Measurements from ENCODE around the gene PRKCA. TPM values are rescaled to one million over a fixed set of nuclear protein-coding genes. Genes with fewer than 3 reads are reported as not detected.

PRKCA gene
- total RNA-seq, 1 experiment from 2014 or later, result 22.6 TPM

DNA sequence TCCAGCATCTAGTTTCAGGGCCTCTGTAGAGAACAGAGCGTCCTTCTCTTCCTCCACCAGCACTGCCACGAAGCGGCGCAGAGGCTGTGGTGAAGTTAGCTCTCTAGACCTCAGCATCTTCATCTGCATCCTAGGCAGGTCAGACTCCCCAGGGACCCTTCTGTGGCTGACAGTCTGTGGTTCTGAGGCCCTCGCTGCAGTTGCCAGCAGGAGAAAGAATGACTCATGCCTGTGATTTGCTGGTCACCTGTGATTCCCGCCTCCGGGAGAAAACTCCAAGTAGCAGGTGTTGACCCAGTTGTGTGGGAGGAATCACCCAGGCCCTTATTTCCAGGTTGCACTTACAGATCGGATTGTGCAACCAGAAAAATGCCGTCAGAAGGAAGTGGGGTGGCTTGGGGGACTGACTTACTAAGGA, 415.2 kb downstream of the PRKCA start:
- Histone ChIP-seq H3K9me3 (ENCODE audit: low read length) (no peaks in the 10 kb centered on the region), H4K20me1 (ENCODE audit: low read length) (no peaks in the 10 kb centered on the region), H3K27ac (ENCODE audit: low read length) (no peak overlapping the region), H2AFZ (ENCODE audit: low read length) (no peak overlapping the region), H3K9ac (ENCODE audit: low read length) (no peak overlapping the region), H3K36me3 (ENCODE audit: low read depth, low read length) (no peaks in the 10 kb centered on the region), H3K4me3 (ENCODE audit: low read length) (no peak overlapping the region), H3K27me3 (ENCODE audit: low read length) (no peaks in the 10 kb centered on the region), H3K4me2 (ENCODE audit: low read length) (no peak overlapping the region), H3F3A (ENCODE audit: low read length, unreplicated experiment) (no peaks in the 10 kb centered on the region), H3K4me1 (ENCODE audit: insufficient read depth, low read length) (peaks cover 18% of the 10 kb centered on the region), H3K9me2 (replicated peaks; ENCODE audit: low read length) (no peaks in the 10 kb centered on the region), H3K79me2 (ENCODE audit: low read length) (no peaks in the 10 kb centered on the region)
- peak; percentile 85 for DNase-seq
- no TSS peak for BruUV-seq (replicated peaks)
- ChIA-PET POLR2A (ENCODE audit: unreplicated experiment) (no interaction called here), CTCF (interaction anchor here (0.7 kb wide), 1 partner anchor 325 kb away, joined by 3 read pairs; no protein-coding TSS in a partner anchor)
- intact Hi-C loops (cut with micrococcal nuclease), result loop anchor here (5.0 to 10.0 kb wide), 2 partner anchors 440 to 657 kb away; partner anchors contain the start of gene PITPNC1
- no peak for TF ChIP-seq EZH2phosphoT487 (IDR thresholded peaks at IDR 0.05; ENCODE audit: borderline replicate concordance, low read length)
- peak; percentile 41 for ATAC-seq

DNA sequence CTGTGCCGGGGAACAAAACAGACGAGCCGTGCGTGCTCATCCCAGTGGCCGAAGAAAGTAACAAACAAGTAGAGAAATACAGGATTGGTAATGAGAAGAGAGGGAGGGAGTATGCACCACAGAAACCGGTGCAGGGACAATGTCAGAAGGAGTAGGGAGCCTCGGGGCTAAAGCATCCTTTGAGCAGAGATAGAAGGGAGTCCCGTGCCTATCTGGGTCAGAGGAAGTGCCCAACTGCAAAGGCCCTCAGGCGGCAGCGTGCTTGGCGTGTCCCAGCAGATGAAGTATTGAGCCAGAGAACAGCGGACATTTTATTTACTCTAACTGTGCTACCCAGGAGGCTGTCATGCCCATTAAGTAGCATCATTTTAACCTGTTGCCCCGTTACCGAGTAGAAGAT, 417.6 kb downstream of the PRKCA start:
- intact Hi-C loops (cut with micrococcal nuclease), result loop anchor here (10.0 kb wide), 1 partner anchor 375 kb away; no protein-coding TSS in a partner anchor
- no peaks in the 10 kb centered on the region for H3K9me3 ChIP-seq (ENCODE audit: low read length)
- no peak overlapping the region for H3K9ac ChIP-seq (ENCODE audit: low read length)
- no peaks in the 10 kb centered on the region for H3K9me2 ChIP-seq (replicated peaks; ENCODE audit: low read length)
- H3K4me3 ChIP-seq (ENCODE audit: low read length), result no peak overlapping the region
- TF ChIP-seq EZH2 (IDR thresholded peaks at IDR 0.05; ENCODE audit: low read length, unreplicated experiment) (no peak), EZH2phosphoT487 (IDR thresholded peaks at IDR 0.05; ENCODE audit: borderline replicate concordance, low read length) (no peak)
- TF ChIP-seq, protein P1, sequence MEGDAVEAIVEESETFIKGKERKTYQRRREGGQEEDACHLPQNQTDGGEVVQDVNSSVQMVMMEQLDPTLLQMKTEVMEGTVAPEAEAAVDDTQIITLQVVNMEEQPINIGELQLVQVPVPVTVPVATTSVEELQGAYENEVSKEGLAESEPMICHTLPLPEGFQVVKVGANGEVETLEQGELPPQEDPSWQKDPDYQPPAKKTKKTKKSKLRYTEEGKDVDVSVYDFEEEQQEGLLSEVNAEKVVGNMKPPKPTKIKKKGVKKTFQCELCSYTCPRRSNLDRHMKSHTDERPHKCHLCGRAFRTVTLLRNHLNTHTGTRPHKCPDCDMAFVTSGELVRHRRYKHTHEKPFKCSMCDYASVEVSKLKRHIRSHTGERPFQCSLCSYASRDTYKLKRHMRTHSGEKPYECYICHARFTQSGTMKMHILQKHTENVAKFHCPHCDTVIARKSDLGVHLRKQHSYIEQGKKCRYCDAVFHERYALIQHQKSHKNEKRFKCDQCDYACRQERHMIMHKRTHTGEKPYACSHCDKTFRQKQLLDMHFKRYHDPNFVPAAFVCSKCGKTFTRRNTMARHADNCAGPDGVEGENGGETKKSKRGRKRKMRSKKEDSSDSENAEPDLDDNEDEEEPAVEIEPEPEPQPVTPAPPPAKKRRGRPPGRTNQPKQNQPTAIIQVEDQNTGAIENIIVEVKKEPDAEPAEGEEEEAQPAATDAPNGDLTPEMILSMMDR (conservative IDR thresholded peaks at IDR 0.05; ENCODE audit: low read depth, low read length), result no peak
- no peak for ATAC-seq
- BruUV-seq (replicated peaks), result no TSS peak
- POLR2A ChIA-PET (ENCODE audit: unreplicated experiment), result no interaction called here
- H4K20me1 ChIP-seq (ENCODE audit: low read length), result no peaks in the 10 kb centered on the region
- no peaks in the 10 kb centered on the region for H3K27me3 ChIP-seq (ENCODE audit: low read length)
- H3K79me2 ChIP-seq (ENCODE audit: low read length), result no peaks in the 10 kb centered on the region
- no peaks in the 10 kb centered on the region for H3F3A ChIP-seq (ENCODE audit: low read length, unreplicated experiment)
- H2AFZ ChIP-seq (ENCODE audit: low read length), result no peak overlapping the region
- no peak overlapping the region for H3K4me2 ChIP-seq (ENCODE audit: low read length)
- CTCF ChIA-PET, result interaction anchor here (0.5 kb wide), 1 partner anchor 443 kb away, joined by 3 read pairs; no protein-coding TSS in a partner anchor
- peaks cover 26% of the 10 kb centered on the region for H3K4me1 ChIP-seq (ENCODE audit: insufficient read depth, low read length)
- H3K36me3 ChIP-seq (ENCODE audit: low read depth, low read length), result no peaks in the 10 kb centered on the region
- no peak for DNase-seq
- H3K27ac ChIP-seq (ENCODE audit: low read length), result no peak overlapping the region

DNA sequence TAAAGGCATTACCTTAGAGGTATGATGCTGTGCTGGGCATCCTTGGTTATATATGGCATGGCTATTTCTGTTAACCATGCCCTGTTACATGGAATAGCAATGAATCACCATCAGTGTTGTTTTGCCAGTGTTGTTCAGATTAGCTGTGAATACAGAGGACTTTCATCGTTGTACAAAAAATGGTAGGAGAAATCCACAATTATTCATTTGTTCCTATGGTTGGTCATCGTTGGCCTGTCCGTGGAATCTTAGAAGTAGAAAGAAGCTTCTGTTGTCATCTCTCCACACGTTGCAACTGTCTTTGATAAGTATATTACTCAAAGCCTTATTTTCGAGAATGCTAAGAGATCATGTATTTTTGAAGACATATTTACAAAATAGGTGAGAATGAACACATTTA, 418.2 kb downstream of the PRKCA start:
- no peak for DNase-seq
- Histone ChIP-seq H3F3A (ENCODE audit: low read length, unreplicated experiment) (no peaks in the 10 kb centered on the region), H3K27me3 (ENCODE audit: low read length) (no peaks in the 10 kb centered on the region), H3K4me2 (ENCODE audit: low read length) (no peak overlapping the region), H3K4me3 (ENCODE audit: low read length) (no peak overlapping the region), H3K36me3 (ENCODE audit: low read depth, low read length) (no peaks in the 10 kb centered on the region), H3K79me2 (ENCODE audit: low read length) (no peaks in the 10 kb centered on the region), H2AFZ (ENCODE audit: low read length) (no peak overlapping the region), H3K9me2 (replicated peaks; ENCODE audit: low read length) (no peaks in the 10 kb centered on the region), H3K9me3 (ENCODE audit: low read length) (no peaks in the 10 kb centered on the region), H3K4me1 (ENCODE audit: insufficient read depth, low read length) (peaks cover 26% of the 10 kb centered on the region), H4K20me1 (ENCODE audit: low read length) (no peaks in the 10 kb centered on the region), H3K9ac (ENCODE audit: low read length) (no peak overlapping the region), H3K27ac (ENCODE audit: low read length) (no peak overlapping the region)
- no TSS peak for BruUV-seq (replicated peaks)
- ChIA-PET CTCF (no interaction called here), POLR2A (ENCODE audit: unreplicated experiment) (no interaction called here)
- intact Hi-C loops (cut with micrococcal nuclease), result loop anchor here (10.0 kb wide), 1 partner anchor 374 kb away; no protein-coding TSS in a partner anchor
- TF ChIP-seq EZH2phosphoT487 (IDR thresholded peaks at IDR 0.05; ENCODE audit: borderline replicate concordance, low read length) (no peak), EZH2 (IDR thresholded peaks at IDR 0.05; ENCODE audit: low read length, unreplicated experiment) (no peak)
- TF ChIP-seq, protein P1 (conservative IDR thresholded peaks at IDR 0.05; ENCODE audit: low read depth, low read length), result no peak
- no peak for ATAC-seq
